GM21737 (cell line): ENCODE results near the gene SYNGR1.
"Not testable (repeated sequence)": the region's sequence is repeated elsewhere in the genome, so short reads cannot be mapped to it uniquely, and the experiment has no call there.

ENCODE experiments used
- ATAC-seq: cut with Tn5 transposase; IDR thresholded peaks from one replicate; pipeline ENCODE4 v1.9.1; 2021; ENCODE audit warnings: mild to moderate bottlenecking, moderate library complexity; ENCODE audit not compliant: unreplicated experiment

The SYNGR1 gene

GRCh38 chr22:39316440-39317083 lies 33.2 kb upstream of the SYNGR1 start:
- ATAC-seq, result no peak

- no peak for ATAC-seq
These were observed 32.6 kb upstream of the SYNGR1 start for GRCh38 chr22:39317084-39317774.

- no peak for ATAC-seq
These were observed 31.9 kb upstream of the SYNGR1 start for GRCh38 chr22:39317775-39318506.

GRCh38 chr22:39318507-39319283 lies 31.1 kb upstream of the SYNGR1 start:
- peak; percentile 2 for ATAC-seq

GRCh38 chr22:39319284-39320022 lies 30.3 kb upstream of the SYNGR1 start, which contains the start of gene RPL3:
TSS of gene RPL3 (minus strand) at chr22:39319623. CDS start at chr22:39319597, 26 bp downstream.
- peak; percentile 76 for ATAC-seq

GRCh38 chr22:39320616-39321029 lies 29.2 kb upstream of the SYNGR1 start:
- not testable (repeated sequence) for ATAC-seq

- ATAC-seq, result no peak
These were observed 24.3 kb upstream of the SYNGR1 start for GRCh38 chr22:39325392-39325932.

GRCh38 chr22:39327995-39328754 lies 21.6 kb upstream of the SYNGR1 start:
- no peak for ATAC-seq

GRCh38 chr22:39330553-39330952 lies 19.2 kb upstream of the SYNGR1 start:
- ATAC-seq, result not testable (repeated sequence)

- ATAC-seq, result no peak
These were observed 17.2 kb upstream of the SYNGR1 start for GRCh38 chr22:39332441-39333064.

GRCh38 chr22:39336411-39336810 lies 13.4 kb upstream of the SYNGR1 start:
- ATAC-seq, result no peak

- ATAC-seq, result not testable (repeated sequence)
These were observed 10.0 kb upstream of the SYNGR1 start for GRCh38 chr22:39339775-39340174.

GRCh38 chr22:39341179-39341578 lies 8.6 kb upstream of the SYNGR1 start:
- no peak for ATAC-seq

- ATAC-seq, result no peak
These were observed 6.3 kb upstream of the SYNGR1 start for GRCh38 chr22:39343259-39344045.

GRCh38 chr22:39344046-39344390 lies 5.8 kb upstream of the SYNGR1 start:
- no peak for ATAC-seq

GRCh38 chr22:39345231-39345630 lies 4.6 kb upstream of the SYNGR1 start:
- no peak for ATAC-seq

GRCh38 chr22:39348909-39349505 lies 784 bp upstream of the SYNGR1 start:
- ATAC-seq, result no peak

- no peak for ATAC-seq
These were observed 255 bp upstream of the SYNGR1 start for GRCh38 chr22:39349506-39349966.
